ENCODE measurements around the gene PAK1IP1.
"Not testable (repeated sequence)": the region's sequence is repeated elsewhere in the genome, so short reads cannot be mapped to it uniquely, and the experiment has no call there.

Gene PAK1IP1

GRCh38 chr6:10730254-10730653 lies 35.5 kb downstream of the PAK1IP1 start:
- no peak overlapping the region for H3K4me3 ChIP-seq (replicated peaks; ENCODE audit: low read depth, low read length)
- no peak for TF ChIP-seq CTCF (IDR thresholded peaks at IDR 0.05; ENCODE audit: low read length, missing control alignments)
- DNase-seq (ENCODE audit: low read depth): no peak

DNA sequence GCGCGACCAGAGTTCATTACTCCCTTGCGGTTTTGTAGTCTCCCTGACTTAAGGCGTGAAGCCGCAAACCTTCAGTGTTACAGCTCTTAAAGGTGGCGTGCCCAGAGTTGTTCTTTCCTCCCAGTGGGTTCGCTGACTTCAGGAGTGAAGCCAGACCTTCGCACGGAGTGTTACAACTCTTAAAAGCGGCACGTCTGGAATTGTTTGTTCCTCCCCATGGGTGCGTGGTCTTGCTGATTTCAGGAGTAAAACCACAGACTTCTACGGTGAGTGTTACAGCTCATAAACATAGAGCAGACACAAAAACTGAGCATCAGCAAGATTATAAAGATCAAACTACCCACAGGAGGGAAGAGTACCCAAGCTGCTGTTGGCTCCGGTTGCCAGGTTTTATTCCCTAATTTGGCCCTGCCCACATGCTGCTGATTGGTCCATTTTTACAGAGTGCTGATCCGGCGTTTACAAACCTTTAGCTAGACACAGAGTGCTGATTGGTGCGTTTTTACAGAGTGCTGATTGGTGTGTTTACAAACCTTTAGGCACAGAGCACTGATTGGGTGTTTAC lies 38.5 kb downstream of the PAK1IP1 start:
- H3K4me3 ChIP-seq (replicated peaks; ENCODE audit: low read depth, low read length): no peak overlapping the region
- TF ChIP-seq CTCF (IDR thresholded peaks at IDR 0.05; ENCODE audit: low read length, missing control alignments): no peak
- DNase-seq (ENCODE audit: low read depth): no peak

GRCh38 chr6:10733863-10734262 lies 39.1 kb downstream of the PAK1IP1 start:
- H3K4me3 ChIP-seq (replicated peaks; ENCODE audit: low read depth, low read length): no peak overlapping the region
- DNase-seq (ENCODE audit: low read depth): no peak
- no peak for TF ChIP-seq CTCF (IDR thresholded peaks at IDR 0.05; ENCODE audit: low read length, missing control alignments)

DNA sequence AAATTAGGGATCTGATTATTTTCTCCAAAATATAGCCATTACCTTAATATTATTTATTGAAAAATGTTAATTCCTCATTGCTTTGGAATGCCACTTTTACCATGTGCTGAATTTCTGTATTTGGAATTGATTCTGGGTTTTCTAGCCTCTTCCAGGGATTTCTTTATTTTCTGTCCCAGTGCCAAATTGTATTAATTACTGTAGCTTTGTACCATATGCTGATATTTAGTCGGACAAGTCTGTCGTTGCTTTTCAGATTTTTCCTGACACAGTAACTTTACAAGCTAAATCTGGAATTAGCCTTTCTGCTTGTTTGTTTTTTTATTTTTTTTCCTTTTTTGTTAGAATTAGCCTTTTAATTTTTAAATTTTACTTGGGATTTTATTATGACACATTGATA lies 42.0 kb downstream of the PAK1IP1 start:
- no peak for DNase-seq (ENCODE audit: low read depth)
- H3K4me3 ChIP-seq (replicated peaks; ENCODE audit: low read depth, low read length): no peak overlapping the region
- no peak for TF ChIP-seq CTCF (IDR thresholded peaks at IDR 0.05; ENCODE audit: low read length, missing control alignments)

DNA sequence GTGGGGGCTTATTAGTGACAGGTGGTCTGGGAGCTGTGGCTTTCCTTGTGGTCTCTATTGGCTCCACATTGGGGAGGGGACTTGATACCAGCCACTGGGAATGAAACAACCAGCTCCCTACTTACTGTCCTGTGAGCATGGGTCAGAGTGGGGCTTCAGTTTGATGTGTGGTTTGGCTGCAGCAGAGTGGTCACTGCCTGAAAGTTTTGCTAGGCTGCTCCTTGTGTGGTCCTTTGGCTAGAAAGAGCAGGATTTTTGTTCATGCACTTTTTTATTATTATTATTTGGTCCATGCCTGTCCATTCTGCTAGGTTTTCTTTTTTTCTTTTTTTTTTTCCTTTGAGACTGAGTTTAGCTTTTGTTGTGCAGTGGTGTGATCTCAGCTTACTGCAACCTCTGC lies 45.3 kb downstream of the PAK1IP1 start:
- no peak for TF ChIP-seq CTCF (IDR thresholded peaks at IDR 0.05; ENCODE audit: low read length, missing control alignments)
- DNase-seq (ENCODE audit: low read depth): no peak
- no peak overlapping the region for H3K4me3 ChIP-seq (replicated peaks; ENCODE audit: low read depth, low read length)

- not testable (repeated sequence) for H3K4me3 ChIP-seq (replicated peaks; ENCODE audit: low read depth, low read length); DNase-seq (ENCODE audit: low read depth)
Measured at GRCh38 chr6:10741643-10742042, 46.9 kb downstream of the PAK1IP1 start.

DNA sequence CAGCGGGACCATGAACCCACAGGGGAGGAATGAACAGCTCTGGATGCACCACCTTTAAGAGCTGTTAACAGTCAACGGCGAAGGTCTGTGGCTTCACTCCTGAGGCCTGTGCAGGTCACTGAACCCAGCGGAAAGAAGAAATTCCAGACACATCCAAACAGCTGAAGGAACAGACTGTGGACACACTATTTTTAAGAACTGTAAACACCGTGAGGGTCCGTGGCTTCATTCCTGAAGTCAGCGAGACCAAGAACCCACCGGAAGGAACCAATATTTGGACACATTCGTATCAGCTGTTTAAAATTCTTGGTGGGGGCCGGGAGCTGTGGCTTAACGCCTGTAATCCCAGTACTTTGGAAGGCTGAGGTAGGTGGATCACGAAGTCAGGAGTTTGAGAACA lies 47.5 kb downstream of the PAK1IP1 start:
- no peak overlapping the region for H3K4me3 ChIP-seq (replicated peaks; ENCODE audit: low read depth, low read length)
- DNase-seq (ENCODE audit: low read depth): no peak
- no peak for TF ChIP-seq CTCF (IDR thresholded peaks at IDR 0.05; ENCODE audit: low read length, missing control alignments)

Data from fibroblast of pulmonary artery (primary cell).